Mammary epithelial cell (primary cell): ENCODE data around the gene ATXN1.

Experiments
- EZH2 ChIP-seq: IDR thresholded peaks from 2 replicates; pipeline ENCODE4 v1.6.1; 2012; ENCODE audit warnings: low read length, inconsistent platforms, borderline replicate concordance
- TF ChIP-seq, protein P1 (sequence below), 2 donors: IDR thresholded peaks in 1 of 2; conservative IDR thresholded peaks in 1 of 2; 2 replicates each; pipeline ENCODE4 v1.5.1; 2011 to 2012; ENCODE audit warnings: inconsistent platforms in 2 of 2, low read length in 2 of 2, mild to moderate bottlenecking in 2 of 2, control low read depth in 1 of 2, low read depth in 1 of 2; ENCODE audit not compliant: insufficient read depth in 1 of 2; ENCODE audit errors: extremely low read depth in 1 of 2

DNA sequence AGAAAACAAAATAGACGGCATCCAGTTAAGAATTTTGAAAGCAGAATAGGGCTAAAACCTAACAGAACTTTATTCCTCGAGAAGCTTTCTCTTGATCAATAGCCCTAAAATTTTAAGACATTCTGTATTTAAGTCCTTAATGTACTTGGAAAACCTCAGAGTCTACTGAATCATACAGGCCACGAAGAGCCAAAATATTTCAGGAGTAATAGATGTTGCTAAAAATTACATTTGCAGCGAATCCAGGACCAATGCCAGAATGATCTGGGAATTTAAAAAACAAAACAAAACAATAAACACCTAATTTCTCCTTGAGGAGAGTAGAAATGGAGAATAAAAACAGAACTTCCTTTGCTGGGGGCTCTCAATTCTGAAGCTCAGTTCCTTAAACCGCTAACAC, 23.3 kb downstream of the ATXN1 start:
- TF ChIP-seq, protein P1, sequence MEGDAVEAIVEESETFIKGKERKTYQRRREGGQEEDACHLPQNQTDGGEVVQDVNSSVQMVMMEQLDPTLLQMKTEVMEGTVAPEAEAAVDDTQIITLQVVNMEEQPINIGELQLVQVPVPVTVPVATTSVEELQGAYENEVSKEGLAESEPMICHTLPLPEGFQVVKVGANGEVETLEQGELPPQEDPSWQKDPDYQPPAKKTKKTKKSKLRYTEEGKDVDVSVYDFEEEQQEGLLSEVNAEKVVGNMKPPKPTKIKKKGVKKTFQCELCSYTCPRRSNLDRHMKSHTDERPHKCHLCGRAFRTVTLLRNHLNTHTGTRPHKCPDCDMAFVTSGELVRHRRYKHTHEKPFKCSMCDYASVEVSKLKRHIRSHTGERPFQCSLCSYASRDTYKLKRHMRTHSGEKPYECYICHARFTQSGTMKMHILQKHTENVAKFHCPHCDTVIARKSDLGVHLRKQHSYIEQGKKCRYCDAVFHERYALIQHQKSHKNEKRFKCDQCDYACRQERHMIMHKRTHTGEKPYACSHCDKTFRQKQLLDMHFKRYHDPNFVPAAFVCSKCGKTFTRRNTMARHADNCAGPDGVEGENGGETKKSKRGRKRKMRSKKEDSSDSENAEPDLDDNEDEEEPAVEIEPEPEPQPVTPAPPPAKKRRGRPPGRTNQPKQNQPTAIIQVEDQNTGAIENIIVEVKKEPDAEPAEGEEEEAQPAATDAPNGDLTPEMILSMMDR (conservative IDR thresholded peaks at IDR 0.05 in 1 of 2, IDR thresholded peaks at IDR 0.05 in 1 of 2; ENCODE audit: extremely low read depth in 1 of 2, insufficient read depth in 1 of 2, low read depth in 1 of 2, low read length in 2 of 2), result no peak
- no peak for TF ChIP-seq EZH2
